Adipose tissue (tissue), 3 donors: ENCODE measurements around the gene LRWD1. TPM values are rescaled to one million over a fixed set of nuclear protein-coding genes. Genes with fewer than 3 reads are reported as not detected.

Experiments used
- H3K27ac ChIP-seq: one replicate; pipeline ENCODE4 v1.5.1; 2013; ENCODE audit warnings: low read depth, low read length
- WGBS, 3 donors: extraction: QIAGEN DNeasy Blood & Tissue Kit; methylation state at CpG; one replicate each; pipeline ENCODE4 v1.1.7; 2013; 5-methylcytosine and 5-hydroxymethylcytosine counted together
- polyA plus RNA-seq, 3 donors: library from polyadenylated mRNA; stranded (reverse); fragments of 200-250 nt; gene quantifications; one replicate each; pipeline ENCODE4 v1.2.3, GENCODE V29; 2013
- donor health status: healthy with polysubstance abuse.
- donor health status: Bipolar disorder and iron deficiency.
- donor health status: healthy.

LRWD1 gene
- polyA plus RNA-seq = 10 to 100 TPM in 2 of 3 donors, 1 to 10 TPM in 1; 7.6 to 15.1 (median 10.4) TPM

GRCh38 chr7:102464577-102465280 lies at the start of gene LRWD1, which contains the start of gene ALKBH4:
Gene LRWD1, plus strand, starts transcription at chr7:102464984. Its CDS starts 97 bp downstream, at chr7:102465081.
Gene ALKBH4, minus strand, starts transcription at chr7:102464863. Its CDS starts 27 bp downstream, at chr7:102464836.
- H3K27ac ChIP-seq = peak within 1 kb of the TSS; percentile 44
- 0 to 1% (median 1%) methylated on average over 58 to 81 of the region's 81 CpGs for WGBS, 3 donors

DNA sequence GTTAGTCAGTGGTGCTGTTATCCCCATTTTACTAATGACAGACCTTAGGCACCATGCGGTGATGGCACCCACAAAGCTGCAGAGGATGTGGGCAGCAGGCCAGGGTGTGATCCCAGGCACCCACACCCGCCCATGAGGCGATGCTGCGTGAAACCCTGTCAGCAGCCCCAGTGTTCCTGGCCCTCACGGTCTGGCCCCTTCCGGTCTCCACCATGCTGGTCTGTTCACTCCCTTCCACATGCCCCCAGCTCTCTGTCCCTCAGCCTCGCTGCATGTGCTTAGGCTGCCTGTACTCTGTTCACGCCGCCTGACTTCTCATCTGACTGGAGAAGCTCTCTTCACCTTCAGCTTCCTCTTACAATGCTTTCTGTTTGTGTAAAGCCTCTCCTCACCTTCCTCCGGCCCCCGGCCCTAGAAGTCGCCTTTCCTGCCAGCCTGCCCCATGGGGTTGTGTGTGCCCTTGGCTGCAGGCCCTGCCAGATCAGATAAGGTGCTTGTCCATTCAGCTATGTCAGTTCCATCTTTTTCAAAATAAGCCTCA lies 49.0 kb upstream of the LRWD1 start:
- no peak overlapping the region for H3K27ac ChIP-seq
- WGBS, 3 donors = 56 to 79% (median 64%) methylated on average over 12 of the region's 12 CpGs

DNA sequence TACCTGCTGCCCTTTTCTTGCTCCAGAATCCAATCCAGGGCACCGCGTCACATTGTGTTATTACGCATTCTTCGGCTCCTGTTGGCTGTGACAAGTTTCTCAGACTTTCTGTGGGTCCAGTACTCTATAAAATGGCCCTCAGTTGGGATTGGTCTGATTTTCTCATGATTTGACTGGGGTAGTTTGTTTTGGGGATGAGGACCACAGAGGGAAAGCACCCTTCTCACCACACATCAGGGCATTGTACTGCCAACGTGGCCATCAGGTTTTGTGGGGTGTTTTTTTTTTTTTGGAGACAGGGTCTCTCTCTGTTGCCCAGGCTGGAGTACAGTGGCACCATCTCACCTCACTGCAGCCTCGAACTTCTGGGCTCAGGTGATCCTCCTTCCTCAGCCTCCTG lies 48.4 kb upstream of the LRWD1 start:
- no peak overlapping the region for H3K27ac ChIP-seq

DNA sequence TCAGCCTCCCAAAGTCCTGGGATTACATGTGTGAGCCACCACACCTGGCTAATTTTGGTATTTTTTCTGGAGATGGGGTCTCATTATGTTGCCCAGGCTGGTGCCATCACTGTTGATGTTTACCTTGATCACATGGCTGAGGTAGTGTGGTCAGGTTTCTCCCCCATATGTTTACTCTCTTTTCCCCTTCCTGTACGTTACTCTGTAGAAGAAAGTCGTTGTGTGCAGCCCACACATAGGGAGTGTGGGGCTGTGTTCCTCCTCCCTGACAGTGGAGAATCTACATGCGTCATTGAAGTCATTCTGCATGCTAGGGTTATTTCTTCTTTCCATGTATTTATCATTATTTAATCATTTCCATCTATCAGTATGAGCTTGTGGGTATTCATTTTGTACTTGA lies 47.7 kb upstream of the LRWD1 start:
- 65 to 76% (median 69%) methylated on average over 3 of the region's 3 CpGs for WGBS, 3 donors
- no peak overlapping the region for H3K27ac ChIP-seq

More for the DNA sequence above, 48.4 kb upstream of the LRWD1 start:
- 85 to 94% (median 88%) methylated on average over 6 of the region's 6 CpGs for WGBS, 3 donors

- H3K27ac ChIP-seq = no peak overlapping the region
- 93 to 94% (median 93%) methylated on average over 5 of the region's 5 CpGs for WGBS, 3 donors
These were observed 46.2 kb upstream of the LRWD1 start for GRCh38 chr7:102418592-102418991.

- H3K27ac ChIP-seq = no peak overlapping the region
- WGBS, 3 donors = 89 to 91% (median 89%) methylated on average over 10 of the region's 10 CpGs
These were observed 43.0 kb upstream of the LRWD1 start for GRCh38 chr7:102421706-102422240.

DNA sequence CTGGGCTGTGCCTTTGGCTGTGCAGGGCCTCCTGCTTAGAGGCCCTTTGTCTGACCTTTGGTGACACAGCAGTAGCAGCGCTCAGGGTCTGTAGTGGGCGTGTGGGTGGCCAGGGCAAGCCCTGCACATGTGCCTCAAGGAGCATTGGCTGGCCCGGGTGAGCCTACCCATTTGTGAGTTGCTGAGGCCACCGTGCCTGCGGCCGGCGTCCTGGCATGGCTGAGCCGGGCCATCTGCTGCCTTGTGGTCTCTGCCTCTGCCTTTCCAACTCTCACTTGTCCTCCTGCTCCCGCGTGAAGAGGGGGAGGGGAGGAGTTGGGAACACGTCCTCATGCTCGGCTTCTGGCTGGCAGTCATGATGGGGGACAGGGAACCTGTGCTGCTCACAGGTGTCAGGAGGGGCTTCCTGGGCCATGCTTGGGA lies 40.6 kb upstream of the LRWD1 start:
- no peak overlapping the region for H3K27ac ChIP-seq
- WGBS, 3 donors = 62 to 72% (median 71%) methylated on average over 11 to 12 of the region's 12 CpGs

DNA sequence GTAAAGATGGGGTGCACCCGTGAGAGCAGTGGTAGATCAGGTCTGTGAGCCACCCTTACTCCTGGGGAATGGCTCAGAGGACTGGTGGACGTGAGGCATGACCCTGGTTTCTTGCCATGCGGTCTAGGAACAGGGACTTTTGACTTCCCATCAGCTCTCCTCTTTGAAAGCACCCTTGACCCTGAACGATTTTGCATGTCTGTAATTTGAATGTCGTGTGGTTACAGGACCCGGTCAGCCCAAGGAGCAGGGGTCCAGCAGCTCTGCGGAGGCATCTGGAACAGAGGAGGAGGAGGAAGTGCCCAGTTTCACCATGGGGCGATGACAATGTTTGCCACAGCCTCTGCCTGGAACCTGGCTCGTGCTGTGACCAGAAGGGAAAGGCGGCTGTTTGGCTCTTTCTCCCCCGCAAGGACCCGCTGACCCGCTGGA lies 40.0 kb upstream of the LRWD1 start:
- H3K27ac ChIP-seq = no peak overlapping the region
- WGBS, 3 donors = 60 to 87% (median 63%) methylated on average over 12 to 13 of the region's 13 CpGs

DNA sequence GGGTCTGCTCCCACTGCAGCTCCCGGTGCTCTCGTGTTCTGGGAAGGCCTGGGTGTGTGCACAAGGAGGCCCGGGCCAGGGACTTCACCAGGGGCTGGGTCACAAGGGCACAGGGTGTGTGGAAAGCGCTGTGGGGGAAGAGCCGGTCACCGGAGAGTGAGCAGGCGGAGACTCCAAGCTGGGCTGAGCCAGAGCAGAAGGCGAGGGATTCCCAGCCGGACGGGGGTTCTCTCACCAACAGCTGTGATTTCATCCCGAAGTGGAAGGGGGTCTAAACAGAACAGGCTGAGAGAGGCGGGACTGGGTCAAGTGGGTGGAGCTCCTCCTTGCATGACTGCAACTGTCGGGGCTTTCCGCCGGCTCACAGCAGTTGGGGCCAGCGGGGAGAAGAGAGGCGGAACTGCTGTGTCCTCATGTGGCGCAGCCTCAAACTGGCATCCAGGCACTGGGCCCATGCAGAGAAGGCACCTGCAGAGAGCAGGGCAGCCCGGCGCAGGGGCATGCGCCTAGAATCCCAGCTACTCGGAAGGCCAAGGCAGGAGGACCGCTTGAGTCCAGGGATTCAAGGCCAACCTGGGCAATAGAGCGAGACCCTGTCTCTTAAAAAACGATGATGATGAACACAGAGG lies 39.0 kb upstream of the LRWD1 start:
- 41 to 79% (median 51%) methylated on average over 24 to 25 of the region's 25 CpGs for WGBS, 3 donors

DNA sequence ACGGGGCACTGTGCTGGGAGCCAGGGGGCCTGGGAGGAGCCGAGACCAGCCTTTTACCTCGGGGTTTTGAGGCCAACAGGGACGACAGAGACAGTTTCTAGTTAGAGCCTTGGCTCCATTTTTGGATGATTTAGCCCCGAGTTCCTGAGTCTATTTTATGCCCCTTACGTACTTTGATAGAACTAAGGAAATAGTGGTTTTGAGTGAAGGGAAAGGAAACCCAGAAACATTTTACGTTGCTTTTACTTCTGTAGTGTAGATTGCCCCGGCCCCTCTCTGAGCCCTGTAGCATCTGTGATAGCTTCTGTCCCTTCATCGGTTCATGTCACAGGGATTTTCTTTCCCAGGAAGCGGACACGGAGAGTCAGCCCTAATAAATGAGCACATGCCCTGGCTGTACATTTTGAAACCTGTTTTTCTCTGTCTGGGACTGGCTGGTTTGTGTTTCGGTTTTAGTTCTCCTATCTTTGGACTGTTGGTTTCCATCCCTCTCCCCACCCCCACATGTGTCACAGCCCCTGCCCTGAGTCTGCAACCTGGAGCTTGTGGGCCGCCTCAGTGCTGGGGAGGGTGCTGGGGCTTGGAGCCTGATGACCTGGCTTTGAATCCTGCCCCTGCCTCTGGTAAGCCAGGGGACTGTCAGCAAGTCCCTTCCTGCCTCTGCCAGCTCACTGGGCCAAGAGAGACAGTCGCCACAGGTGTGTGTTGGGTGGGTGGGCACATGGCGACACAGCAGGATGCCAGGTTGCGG lies 38.3 kb upstream of the LRWD1 start:
- H3K27ac ChIP-seq = peak overlapping the region; percentile 85
- WGBS, 3 donors = 58 to 84% (median 67%) methylated on average over 16 of the region's 16 CpGs

More for the DNA sequence above, 39.0 kb upstream of the LRWD1 start:
- peak overlapping the region; percentile 85 for H3K27ac ChIP-seq

GRCh38 chr7:102427019-102427405 lies 37.8 kb upstream of the LRWD1 start:
- H3K27ac ChIP-seq = no peak overlapping the region
- 72 to 91% (median 79%) methylated on average over 5 of the region's 5 CpGs for WGBS, 3 donors

DNA sequence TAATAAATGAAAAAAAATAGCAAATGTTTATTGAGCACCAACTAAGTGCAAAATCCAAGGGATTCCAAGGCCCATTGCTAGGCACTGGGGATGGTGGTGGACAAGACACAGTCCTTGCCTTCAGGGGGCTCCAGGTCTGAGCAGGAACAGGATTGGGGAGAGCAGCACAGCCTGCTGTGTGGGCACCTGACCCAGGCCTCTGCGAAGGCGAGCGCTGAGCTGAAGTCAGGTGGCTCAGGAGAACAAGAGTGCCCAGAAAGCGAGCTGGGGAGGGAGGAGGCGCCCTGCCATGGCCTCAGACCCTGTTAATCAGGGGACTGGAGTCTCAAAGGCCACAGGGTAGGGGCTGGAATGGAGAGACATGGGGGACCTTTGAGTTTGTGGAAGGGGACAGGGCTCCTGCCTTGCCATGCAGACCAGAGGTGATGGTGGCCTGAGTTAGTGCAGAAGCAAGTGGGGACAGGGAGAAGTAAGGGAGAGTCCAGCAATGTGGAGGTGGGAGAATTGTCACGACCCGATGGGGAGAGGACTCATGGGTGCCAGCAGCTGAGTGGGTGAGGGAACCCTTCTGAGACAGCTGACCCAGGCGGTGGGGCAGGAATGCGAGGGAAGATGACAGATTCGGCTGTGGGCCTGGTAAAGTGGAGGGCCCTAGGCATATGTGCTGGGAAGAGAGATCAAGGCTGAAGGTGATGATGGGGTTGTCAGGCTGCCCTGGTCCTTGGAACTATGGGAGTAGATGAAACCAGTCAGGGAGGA lies 35.5 kb upstream of the LRWD1 start:
- 91 to 94% (median 94%) methylated on average over 10 of the region's 10 CpGs for WGBS, 3 donors

GRCh38 chr7:102431617-102432298 lies 33.0 kb upstream of the LRWD1 start:
- WGBS, 3 donors = 38 to 57% (median 40%) methylated on average over 17 of the region's 17 CpGs
- peak overlapping the region; percentile 6 for H3K27ac ChIP-seq

More for the DNA sequence above, 35.5 kb upstream of the LRWD1 start:
- no peak overlapping the region for H3K27ac ChIP-seq

- no peak overlapping the region for H3K27ac ChIP-seq
- 18 to 36% (median 36%) methylated on average over 24 to 27 of the region's 27 CpGs for WGBS, 3 donors
These were observed 32.2 kb upstream of the LRWD1 start for GRCh38 chr7:102432442-102433218.

DNA sequence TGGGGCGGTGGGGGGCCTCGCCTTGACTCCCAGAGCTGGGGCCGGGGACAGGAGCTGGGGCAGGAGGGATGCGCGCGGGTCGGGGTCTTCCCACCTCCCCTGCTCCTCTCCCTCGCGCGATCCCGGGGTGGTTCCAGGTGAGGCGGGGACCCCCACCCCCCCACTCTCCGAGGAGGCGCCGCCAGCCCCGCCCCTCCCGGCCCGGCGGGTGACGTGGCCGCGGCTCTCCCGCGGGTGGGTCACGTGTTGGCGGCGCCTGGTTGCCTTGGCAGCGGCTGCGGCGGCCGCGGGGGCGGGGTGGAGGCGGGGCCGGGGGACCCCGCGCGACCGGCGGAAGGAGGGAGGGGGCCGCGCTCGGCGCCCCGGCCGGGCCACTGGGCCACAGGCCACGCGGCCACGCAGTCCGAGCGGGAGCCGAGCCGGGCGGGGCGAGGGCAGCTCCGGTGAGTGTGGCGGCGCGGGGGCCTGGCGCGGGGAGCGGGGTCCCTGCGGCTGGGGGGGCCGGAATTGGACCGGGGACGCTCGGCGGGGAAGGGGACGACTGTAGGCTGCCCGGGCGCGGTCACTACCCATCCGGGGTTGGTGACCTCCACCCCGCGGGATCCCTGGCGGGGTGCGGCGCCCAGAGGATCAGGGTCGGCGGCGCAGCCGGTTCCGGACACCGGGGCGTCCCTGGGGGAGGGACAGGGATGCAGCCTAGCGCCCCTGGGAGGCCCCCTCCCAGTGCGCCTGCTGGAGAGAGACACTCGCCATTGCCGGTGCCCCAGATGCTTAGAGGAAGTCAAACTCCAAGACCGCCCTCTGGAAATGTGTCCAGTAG lies 31.4 kb upstream of the LRWD1 start, which contains the start of gene ORAI2:
Gene ORAI2, plus strand, starts transcription at position 357 of the 820 bp plus-strand sequence. CDS start 5,382 bp downstream, outside the sequence.
- 1% methylated on average over 29 to 89 of the region's 90 CpGs for WGBS, 3 donors

More for the DNA sequence above, 31.4 kb upstream of the LRWD1 start, which contains the start of gene ORAI2:
- no peak within 1 kb of the TSS for H3K27ac ChIP-seq
